ENCODE measurements around the gene FBXL13. TPM values are rescaled to one million over a fixed set of nuclear protein-coding genes. Genes with fewer than 3 reads are reported as not detected.

Gene FBXL13
- total and polyA plus RNA-seq, 2 of the 8 experiments (the other 6 are each of a cell fraction or from before 2014, with no cell fraction given): 1.2 to 2.8 TPM

DNA sequence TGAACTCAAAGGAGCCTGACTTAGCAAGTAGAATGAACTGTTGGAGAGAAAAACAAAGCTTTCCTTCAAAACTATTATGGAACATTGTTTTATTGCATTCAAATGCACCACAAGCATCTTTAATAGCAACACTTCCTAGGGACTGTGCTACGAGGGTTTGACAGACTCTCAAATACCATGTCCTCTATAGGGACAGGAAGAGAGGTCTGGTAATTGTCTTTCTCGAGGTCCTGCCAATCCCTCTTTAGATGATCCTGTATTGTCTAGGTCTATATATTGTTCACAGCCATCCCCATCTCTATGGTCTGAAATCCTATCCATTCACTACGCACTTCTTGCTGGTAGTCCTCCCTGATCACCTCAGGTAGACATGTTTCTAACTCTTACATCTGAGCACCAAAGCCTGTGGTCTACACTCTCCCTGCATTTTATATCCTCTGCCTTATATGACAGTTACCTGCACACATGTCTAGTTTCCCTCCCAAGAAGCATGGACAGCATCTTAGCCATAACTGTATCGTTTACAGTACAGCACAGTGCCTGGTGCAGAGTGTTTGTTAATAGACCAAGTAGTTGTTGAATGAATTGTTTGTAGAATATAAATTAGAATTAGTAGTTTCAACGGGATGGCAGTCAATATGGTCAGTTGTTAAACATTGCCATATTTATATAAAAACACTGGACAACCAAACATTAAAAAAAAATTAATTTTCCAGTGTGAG lies 183.5 kb downstream of the FBXL13 start:
- no peaks in the 10 kb centered on the region for H3K27me3 ChIP-seq (replicated peaks in 1 of 4; ENCODE audit: control insufficient read depth in 3 of 4, extremely low read depth in 1 of 4, insufficient read depth in 3 of 4, low read length in 3 of 4)
- no peak overlapping the region for H3K14ac ChIP-seq (ENCODE audit: insufficient read length)
- 90 to 100% methylated on average over 1 to 5 of the region's 5 CpGs for WGBS, 2 experiments (ENCODE audit: extremely low coverage in 1 of 2, insufficient coverage in 1 of 2, insufficient read length in 1 of 2, insufficient replicate concordance in 2 of 2, low coverage in 1 of 2, low lambda C conversion rate in 2 of 2, missing lambda C conversion rate in 1 of 2)
- no peak overlapping the region for H2BK20ac ChIP-seq (ENCODE audit: low read length)
- H3K4ac ChIP-seq (replicated peaks; ENCODE audit: insufficient read length, low read depth, low read length): no peak overlapping the region
- no peaks in the 10 kb centered on the region for H3K36me3 ChIP-seq (ENCODE audit: control insufficient read depth in 2 of 4, insufficient read depth in 4 of 4, low read length in 3 of 4)
- H4K91ac ChIP-seq (replicated peaks; ENCODE audit: insufficient read length, low read length): no peak overlapping the region
- H3K56ac ChIP-seq (replicated peaks; ENCODE audit: insufficient read length, low read depth, low read length): no peak overlapping the region
- H2BK12ac ChIP-seq (ENCODE audit: low read depth, low read length): no peak overlapping the region
- H3K79me1 ChIP-seq (ENCODE audit: low read depth, low read length): no peaks in the 10 kb centered on the region
- ChIA-PET CTCF (ENCODE audit: partially characterized antibody) (no interaction called here), POLR2A (ENCODE audit: partially characterized antibody) (no interaction called here)
- H3K4me1 ChIP-seq (replicated peaks in 1 of 4; ENCODE audit: control insufficient read depth in 3 of 4, insufficient read depth in 4 of 4, low read length in 3 of 4): no peaks in the 10 kb centered on the region
- no peak overlapping the region for H3K4me3 ChIP-seq (ENCODE audit: extremely low read depth in 1 of 4, insufficient read depth in 2 of 4, low read depth in 3 of 4, low read length in 4 of 4)
- H3K27ac ChIP-seq (ENCODE audit: low read depth, low read length): no peak overlapping the region
- TF ChIP-seq, protein P1, sequence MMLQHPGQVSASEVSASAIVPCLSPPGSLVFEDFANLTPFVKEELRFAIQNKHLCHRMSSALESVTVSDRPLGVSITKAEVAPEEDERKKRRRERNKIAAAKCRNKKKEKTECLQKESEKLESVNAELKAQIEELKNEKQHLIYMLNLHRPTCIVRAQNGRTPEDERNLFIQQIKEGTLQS (IDR thresholded peaks at IDR 0.05; ENCODE audit: insufficient read depth, low read depth, low read length): no peak
- TF ChIP-seq EP300 (IDR thresholded peaks at IDR 0.05; ENCODE audit: borderline replicate concordance in 1 of 2, low read depth in 2 of 2, low read length in 2 of 2) (no peak), SP2 (IDR thresholded peaks at IDR 0.05; ENCODE audit: low read length) (no peak), CEBPB (IDR thresholded peaks at IDR 0.05; ENCODE audit: low read depth, low read length) (no peak), SIRT6 (IDR thresholded peaks at IDR 0.05; ENCODE audit: low read length) (no peak), HDAC6 (IDR thresholded peaks at IDR 0.05; ENCODE audit: low read depth, low read length) (no peak), FOSL1 (IDR thresholded peaks at IDR 0.05; ENCODE audit: insufficient read depth, low read depth, low read length) (no peak), CBX5 (IDR thresholded peaks at IDR 0.05; ENCODE audit: low read depth, low read length) (no peak), JUND (IDR thresholded peaks at IDR 0.05; ENCODE audit: low read length) (no peak)
- TF ChIP-seq, protein P2, sequence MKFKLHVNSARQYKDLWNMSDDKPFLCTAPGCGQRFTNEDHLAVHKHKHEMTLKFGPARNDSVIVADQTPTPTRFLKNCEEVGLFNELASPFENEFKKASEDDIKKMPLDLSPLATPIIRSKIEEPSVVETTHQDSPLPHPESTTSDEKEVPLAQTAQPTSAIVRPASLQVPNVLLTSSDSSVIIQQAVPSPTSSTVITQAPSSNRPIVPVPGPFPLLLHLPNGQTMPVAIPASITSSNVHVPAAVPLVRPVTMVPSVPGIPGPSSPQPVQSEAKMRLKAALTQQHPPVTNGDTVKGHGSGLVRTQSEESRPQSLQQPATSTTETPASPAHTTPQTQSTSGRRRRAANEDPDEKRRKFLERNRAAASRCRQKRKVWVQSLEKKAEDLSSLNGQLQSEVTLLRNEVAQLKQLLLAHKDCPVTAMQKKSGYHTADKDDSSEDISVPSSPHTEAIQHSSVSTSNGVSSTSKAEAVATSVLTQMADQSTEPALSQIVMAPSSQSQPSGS (IDR thresholded peaks at IDR 0.05; ENCODE audit: low read length): no peak
- no peaks in the 10 kb centered on the region for H3K79me2 ChIP-seq (ENCODE audit: control insufficient read depth in 1 of 2, insufficient read depth in 2 of 2, low read length in 2 of 2)
- H3K4me2 ChIP-seq (ENCODE audit: insufficient read depth in 1 of 2, low read depth in 2 of 2, low read length in 2 of 2): no peak overlapping the region
- DNase-seq (ENCODE audit: low read depth in 1 of 2, low spot score in 2 of 2) (no peak), FAIRE-seq (no peak)
- no peak overlapping the region for H2BK5ac ChIP-seq (ENCODE audit: low read depth, low read length)
- no peak overlapping the region for H2BK120ac ChIP-seq (replicated peaks; ENCODE audit: low read depth, low read length)
- H2AFZ ChIP-seq (ENCODE audit: low read length): no peak overlapping the region
- H4K20me1 ChIP-seq (replicated peaks in 1 of 2; ENCODE audit: control insufficient read depth in 1 of 2, insufficient read depth in 2 of 2, low read length in 2 of 2): no peaks in the 10 kb centered on the region
- H3K18ac ChIP-seq (ENCODE audit: extremely low read depth, low read length): no peak overlapping the region
- no peak overlapping the region for H3K23ac ChIP-seq (ENCODE audit: insufficient read length)
- H2BK15ac ChIP-seq (ENCODE audit: low read length): no peak overlapping the region
- no peak overlapping the region for H4K8ac ChIP-seq (ENCODE audit: extremely low read depth, insufficient read depth, low read length)
- no peak overlapping the region for H3K9ac ChIP-seq (replicated peaks in 1 of 4; ENCODE audit: extremely low read depth in 1 of 4, low read depth in 3 of 4, low read length in 3 of 4)
- H4K5ac ChIP-seq (ENCODE audit: insufficient read length, low read depth, low read length): no peak overlapping the region
- no peaks in the 10 kb centered on the region; a peak in 1 of 4 replicates for H3K9me3 ChIP-seq (ENCODE audit: insufficient read depth in 2 of 2, low read depth in 1 of 2, low read length in 1 of 2)
- no peaks in the 10 kb centered on the region for H3K23me2 ChIP-seq (ENCODE audit: low read depth, low read length)
- H2AK5ac ChIP-seq (ENCODE audit: low read depth, low read length): no peak overlapping the region

Measured in H1 (cell line).